K562 (cell line): ENCODE results near the gene TMBIM4. TPM values are rescaled to one million over a fixed set of nuclear protein-coding genes. Genes with fewer than 3 reads are reported as not detected.
A peak's percentile ranks its signal among the peaks of the same experiment; 100 is the strongest.

Experiments used
- BACH1 ChIP-seq: fragments of 200-800 bp; sonication (Bioruptor generic); IDR thresholded peaks from 2 replicates; pipeline ENCODE4 v1.6.1; 2016; ENCODE audit warnings: missing genetic modification characterization, missing compliant biosample characterization
- CREB3L1 ChIP-seq: fragments of 450-650 bp; IDR thresholded peaks from 2 replicates; pipeline ENCODE4 v1.6.1; 2014; ENCODE audit warnings: low read depth, mild to moderate bottlenecking, moderate library complexity, borderline replicate concordance
- FOXA1 ChIP-seq: fragments of 450-650 bp; IDR thresholded peaks from 2 replicates; pipeline ENCODE4 v1.6.1; 2016; ENCODE audit warnings: mild to moderate bottlenecking, borderline replicate concordance
- FOXK1 ChIP-seq: sonication (generic); formaldehyde crosslinking; IDR thresholded peaks from 2 replicates; pipeline ENCODE4 v1.8.0; 2022; ENCODE audit warnings: missing genetic modification reagents, mild to moderate bottlenecking, borderline replicate concordance
- HMBOX1 ChIP-seq: sonication (generic); IDR thresholded peaks from 2 replicates; pipeline ENCODE4 v1.6.1; 2016
- IRF1 ChIP-seq: sonication (generic); formaldehyde crosslinking; IDR thresholded peaks from 2 replicates; pipeline ENCODE4 v1.8.0; 2022; ENCODE audit warnings: missing genetic modification reagents, mild to moderate bottlenecking, borderline replicate concordance
- KLF16 ChIP-seq: IDR thresholded peaks from 2 replicates; pipeline ENCODE4 v1.6.1; 2016; ENCODE audit warnings: antibody characterized with exemption
- MIER1 ChIP-seq: fragments of 450-650 bp; IDR thresholded peaks from 2 replicates; pipeline ENCODE4 v1.6.1; 2016; ENCODE audit warnings: antibody characterized with exemption, mild to moderate bottlenecking, low read depth
- MTA2 ChIP-seq: fragments of 450-650 bp; IDR thresholded peaks from 2 replicates; pipeline ENCODE4 v1.6.1; 2016; ENCODE audit warnings: low read depth
- MTF1 ChIP-seq: fragments of 250-450 bp; sonication (Bioruptor Pico); IDR thresholded peaks from 2 replicates; pipeline ENCODE4 v1.9.0; 2021; ENCODE audit warnings: moderate library complexity, mild to moderate bottlenecking, inconsistent platforms, borderline replicate concordance
- POLR2H ChIP-seq: IDR thresholded peaks from 2 replicates; pipeline ENCODE4 v1.6.1; 2016; ENCODE audit warnings: missing genetic modification characterization, low read depth, mild to moderate bottlenecking, control low read depth, missing compliant biosample characterization, moderate library complexity
- PTTG1 ChIP-seq: fragments of 450-650 bp; IDR thresholded peaks from 2 replicates; pipeline ENCODE4 v1.6.1; 2016; ENCODE audit warnings: low read depth, mild to moderate bottlenecking, missing genetic modification characterization, missing compliant biosample characterization
- PYGO2 ChIP-seq: fragments of 450-650 bp; IDR thresholded peaks from 2 replicates; pipeline ENCODE4 v1.6.1; 2016; ENCODE audit warnings: mild to moderate bottlenecking, missing genetic modification characterization, moderate library complexity, missing compliant biosample characterization
- RB1 ChIP-seq: fragments of 450-650 bp; IDR thresholded peaks from 2 replicates; pipeline ENCODE4 v1.6.1; 2017; ENCODE audit warnings: low read depth, mild to moderate bottlenecking
- SMARCE1 ChIP-seq: fragments of 450-650 bp; IDR thresholded peaks from 2 replicates; pipeline ENCODE4 v1.7.1; 2016; ENCODE audit warnings: mild to moderate bottlenecking
- TCF3 ChIP-seq: sonication (generic); formaldehyde crosslinking; IDR thresholded peaks from 2 replicates; pipeline ENCODE4 v1.4.0; 2020; ENCODE audit warnings: mild to moderate bottlenecking, missing genetic modification reagents
- U2AF1 ChIP-seq: fragments of 200-400 bp; formaldehyde crosslinking; optimal IDR thresholded peaks from 2 replicates; pipeline ENCODE3; 2017; ENCODE audit warnings: mild to moderate bottlenecking, low read depth, low read length, moderate library complexity
- ZBTB12 ChIP-seq: fragments of 250-450 bp; sonication (Bioruptor Pico); IDR thresholded peaks from 2 replicates; pipeline ENCODE4 v1.4.0; 2020
- ZBTB9 ChIP-seq: fragments of 450-650 bp; formaldehyde crosslinking; IDR thresholded peaks from 2 replicates; pipeline ENCODE4 v1.4.0; 2020; ENCODE audit warnings: mild to moderate bottlenecking, moderate library complexity
- ZNF3 ChIP-seq: fragments of 250-450 bp; sonication (Bioruptor Pico); IDR thresholded peaks from 2 replicates; pipeline ENCODE4 v1.5.0; 2021; ENCODE audit warnings: mild to moderate bottlenecking, moderate library complexity
- ZNF584 ChIP-seq: fragments of 200-800 bp; sonication (Bioruptor generic); IDR thresholded peaks from 2 replicates; pipeline ENCODE4 v1.6.1; 2016; ENCODE audit warnings: low read depth, mild to moderate bottlenecking, missing genetic modification characterization, missing compliant biosample characterization
- ZNF778 ChIP-seq: fragments of 450-650 bp; formaldehyde crosslinking; IDR thresholded peaks from 2 replicates; pipeline ENCODE4 v1.4.0; 2020; ENCODE audit warnings: mild to moderate bottlenecking, moderate library complexity
- polyA plus RNA-seq, 8 experiments: library from polyadenylated mRNA; depleted of rRNA in 4 of 8; stranded (reverse) in 5 of 8; unstranded in 3 of 8; fragments of >200 nt; fragmentation: Nextera tagmentation in 2 of 8; fragmentation: Illumina TruSeq in 1 of 8; extraction: Ambion mirVana in 2 of 8; extraction: Trizol in 1 of 8; gene quantifications; 2 replicates each; pipeline versions ENCODE4 v1.2.1 to v1.2.3, GENCODE V29; 2011 to 2014; ENCODE audit warnings: inconsistent platforms in 1 of 8, missing spikeins in 1 of 8
- total RNA-seq, 7 experiments: library from RNA; depleted of rRNA in 6 of 7; stranded (reverse); fragments of >200 nt in 6 of 7; fragmentation: Illumina TruSeq in 2 of 7; extraction: Trizol in 2 of 7; gene quantifications; 2 replicates each; pipeline versions ENCODE4 v1.2.1 to v1.2.3, GENCODE V29; 2011 to 2021; ENCODE audit warnings: low replicate concordance in 1 of 7

Gene TMBIM4
- total and polyA plus RNA-seq, 9 of the 15 experiments (the other 6 are each of a cell fraction or from before 2014, with no cell fraction given) = 18.6 to 272 (median 50.0) TPM

GRCh38 chr12:66164349-66164821 lies 5.4 kb downstream of the TMBIM4 start (continued):
- TF ChIP-seq ZBTB12 (CRISPR knock-in tag) (peak; percentile 26; the same call in 1 of the 2 replicates), FOXK1 (CRISPR knock-in tag) (no peak), RB1 (no peak), ZBTB9 (0 out of 2 replicates have a peak, but pooled peaks have one; percentile 46), ZNF584 (peak; percentile 89), CREB3L1 (no peak), MTF1 (CRISPR knock-in tag) (no peak), HMBOX1 (peak; percentile 30; the same call in 1 of the 2 replicates), PYGO2 (tag) (peak; percentile 61; the same call in 1 of the 2 replicates), POLR2H (tag) (0 out of 2 replicates have a peak, but pooled peaks have one; percentile 66), U2AF1 (no peak), KLF16 (no peak), FOXA1 (no peak), PTTG1 (tag) (peak; percentile 74; the same call in 1 of the 2 replicates), ZNF778 (CRISPR knock-in tag) (no peak), TCF3 (CRISPR knock-in tag) (peak; percentile 40; the same call in 1 of the 2 replicates), IRF1 (CRISPR knock-in tag) (no peak), MIER1 (no peak), MTA2 (no peak), SMARCE1 (peak; percentile 84), ZNF3 (CRISPR knock-in tag) (no peak), BACH1 (tag) (peak; percentile 80; the same call in 1 of the 2 replicates)
